ENCODE data around the gene PHYKPL. TPM values are rescaled to one million over a fixed set of nuclear protein-coding genes. Genes with fewer than 3 reads are reported as not detected.
A peak's percentile ranks its signal among the peaks of the same experiment; 100 is the strongest.

The PHYKPL gene
- total RNA-seq, 1 experiment from 2014 or later = 48.8 TPM

DNA sequence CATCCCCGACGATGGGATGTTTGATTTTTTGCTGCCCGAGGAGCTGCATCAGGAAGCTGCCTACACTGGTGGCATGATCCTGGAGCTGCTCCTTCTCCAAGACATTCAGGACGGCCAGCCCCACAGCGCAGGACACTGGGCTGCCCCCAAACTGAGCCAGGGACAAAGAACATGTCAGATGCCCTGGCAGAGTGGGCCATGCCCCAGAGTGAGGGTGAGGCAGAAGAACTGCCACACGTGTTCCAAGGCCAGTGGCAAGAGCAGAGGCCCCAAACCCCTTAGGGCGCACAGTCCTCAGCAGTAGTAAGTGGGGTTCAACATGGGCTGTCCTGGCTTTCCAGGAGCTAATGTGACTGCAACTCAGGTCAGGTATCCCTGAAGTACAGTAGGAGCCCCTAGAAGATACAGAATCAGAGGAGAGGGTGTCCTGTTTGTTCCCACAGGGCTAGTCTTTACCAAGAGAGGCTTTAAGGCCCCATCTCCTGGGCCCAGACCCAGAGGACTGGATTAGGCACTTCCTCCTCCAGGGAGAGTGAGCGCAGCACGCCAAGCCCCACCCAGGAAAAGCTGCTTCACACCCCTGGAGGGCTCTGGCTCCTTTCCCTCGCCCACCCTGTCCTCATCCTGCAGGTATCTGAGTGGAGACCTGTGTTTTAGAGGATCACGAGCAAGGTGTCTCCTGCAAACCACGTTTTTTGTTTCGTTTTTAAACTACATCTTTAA, 17.2 kb downstream of the PHYKPL start:
- no peak overlapping the region for H3K4me3 Mint-ChIP-seq
- H3K4ac ChIP-seq (ENCODE audit: low read depth, low read length) = no peak overlapping the region
- no peaks in the 10 kb centered on the region for H3K9me3 Mint-ChIP-seq
- no peak overlapping the region for H3K4me2 ChIP-seq (ENCODE audit: insufficient read depth, insufficient read length, low read length)
- H2BK120ac ChIP-seq (ENCODE audit: low read depth, low read length, poor library complexity, severe bottlenecking) = no peak overlapping the region
- no peak overlapping the region for H3T11ph ChIP-seq (ENCODE audit: low read length)
- H2AFZ ChIP-seq (ENCODE audit: low read length) = no peak overlapping the region
- no peaks in the 10 kb centered on the region for H3K79me2 ChIP-seq (ENCODE audit: insufficient read depth, low read length)
- H3K36me3 Mint-ChIP-seq (ENCODE audit: insufficient read depth in 1 of 3, low read depth in 3 of 3) = peaks cover 35 to 94% (median 86%) of the 10 kb centered on the region in 3 experiments; a peak in 6 of 7 replicates
- TF ChIP-seq, protein P1, sequence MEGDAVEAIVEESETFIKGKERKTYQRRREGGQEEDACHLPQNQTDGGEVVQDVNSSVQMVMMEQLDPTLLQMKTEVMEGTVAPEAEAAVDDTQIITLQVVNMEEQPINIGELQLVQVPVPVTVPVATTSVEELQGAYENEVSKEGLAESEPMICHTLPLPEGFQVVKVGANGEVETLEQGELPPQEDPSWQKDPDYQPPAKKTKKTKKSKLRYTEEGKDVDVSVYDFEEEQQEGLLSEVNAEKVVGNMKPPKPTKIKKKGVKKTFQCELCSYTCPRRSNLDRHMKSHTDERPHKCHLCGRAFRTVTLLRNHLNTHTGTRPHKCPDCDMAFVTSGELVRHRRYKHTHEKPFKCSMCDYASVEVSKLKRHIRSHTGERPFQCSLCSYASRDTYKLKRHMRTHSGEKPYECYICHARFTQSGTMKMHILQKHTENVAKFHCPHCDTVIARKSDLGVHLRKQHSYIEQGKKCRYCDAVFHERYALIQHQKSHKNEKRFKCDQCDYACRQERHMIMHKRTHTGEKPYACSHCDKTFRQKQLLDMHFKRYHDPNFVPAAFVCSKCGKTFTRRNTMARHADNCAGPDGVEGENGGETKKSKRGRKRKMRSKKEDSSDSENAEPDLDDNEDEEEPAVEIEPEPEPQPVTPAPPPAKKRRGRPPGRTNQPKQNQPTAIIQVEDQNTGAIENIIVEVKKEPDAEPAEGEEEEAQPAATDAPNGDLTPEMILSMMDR (conservative IDR thresholded peaks at IDR 0.05) = no peak
- no peak overlapping the region for H2BK20ac ChIP-seq (ENCODE audit: low read depth, low read length, poor library complexity, severe bottlenecking)
- no CpG with 5 or more reads among the region's 13 CpGs for WGBS (ENCODE audit: extremely low coverage, insufficient read length, low lambda C conversion rate)
- no peak overlapping the region for H2BK15ac ChIP-seq (ENCODE audit: low read depth, low read length)
- no peak overlapping the region for H2BK5ac ChIP-seq (ENCODE audit: insufficient read length, low read length)
- H3K4me1 Mint-ChIP-seq = peaks cover 13 to 16% of the 10 kb centered on the region in 2 experiments
- H3K27me3 ChIP-seq (ENCODE audit: insufficient read depth, low read length) = no peaks in the 10 kb centered on the region
- peaks cover 5% of the 10 kb centered on the region; the same call in 1 of the 2 replicates for H3K27me3 Mint-ChIP-seq (ENCODE audit: low read depth)
- H3K23me2 ChIP-seq (ENCODE audit: insufficient read length, low read depth, low read length, poor library complexity, severe bottlenecking) = no peaks in the 10 kb centered on the region
- no peaks in the 10 kb centered on the region for H3K9me3 ChIP-seq (ENCODE audit: control insufficient read depth, low read depth, low read length)
- no peak overlapping the region for H2AK5ac ChIP-seq (ENCODE audit: insufficient read length, low read length)
- no peaks in the 10 kb centered on the region for H3K4me1 ChIP-seq (ENCODE audit: insufficient read depth, low read length)
- no peak overlapping the region for H3K27ac ChIP-seq (ENCODE audit: insufficient read length, low read depth, low read length)
- H3K56ac ChIP-seq (ENCODE audit: insufficient read length, low read depth, low read length) = no peak overlapping the region
- H3K18ac ChIP-seq (ENCODE audit: insufficient read length, low read depth, low read length) = no peak overlapping the region
- DNase-seq = no peak
- no peak overlapping the region for H3K23ac ChIP-seq (ENCODE audit: insufficient read length, low read depth, low read length)
- no peak overlapping the region for H4K8ac ChIP-seq (replicated peaks; ENCODE audit: insufficient read length, low read depth, low read length)
- H4K5ac ChIP-seq (ENCODE audit: insufficient read length, low read depth, low read length) = no peak overlapping the region
- no peak overlapping the region for H4K91ac ChIP-seq (ENCODE audit: insufficient read length, low read depth, low read length)
- H3K14ac ChIP-seq (ENCODE audit: insufficient read depth, low read length) = no peak overlapping the region
- no peaks in the 10 kb centered on the region for H4K20me1 ChIP-seq (ENCODE audit: control insufficient read depth, insufficient read depth, insufficient read length)
- H3K27ac Mint-ChIP-seq = peak overlapping the region in 1 of 3 experiments; percentile 49; a peak in 1 of 7 replicates
- no peak overlapping the region for H3K9ac ChIP-seq (ENCODE audit: extremely low read depth, insufficient read length, low read length)
- H3K79me1 ChIP-seq (ENCODE audit: insufficient read depth, low read depth, low read length, poor library complexity, severe bottlenecking) = no peaks in the 10 kb centered on the region
- H2BK12ac ChIP-seq (ENCODE audit: insufficient read length, low read depth, low read length) = no peak overlapping the region
